GM23338 (cell line): ENCODE data around the gene RBM33.

Experiments
- CREB1 ChIP-seq: fragments of 250-450 bp; sonication (Bioruptor Pico); IDR thresholded peaks from 2 replicates; pipeline ENCODE4 v1.5.0; 2020; ENCODE audit warnings: low read depth, mild to moderate bottlenecking, moderate library complexity
- CTCF ChIP-seq, 2 experiments: fragments of 200-600 bp in 1 of 2; sonication (generic) in 1 of 2; conservative IDR thresholded peaks; 2 replicates each; pipeline versions ENCODE4 v1.5.1 to v1.6.1; 2016 to 2017; ENCODE audit warnings: antibody characterized with exemption in 2 of 2, low read depth in 2 of 2, mild to moderate bottlenecking in 2 of 2, moderate library complexity in 1 of 2
- ETS1 ChIP-seq: IDR thresholded peaks from 2 replicates; pipeline ENCODE4 v1.6.1; 2016; ENCODE audit warnings: antibody characterized with exemption
- EZH2 ChIP-seq: fragments of 200-600 bp; sonication (generic); IDR thresholded peaks from one replicate; pipeline ENCODE4 v1.8.0; 2017; ENCODE audit warnings: antibody characterized with exemption, mild to moderate bottlenecking, low read depth; ENCODE audit not compliant: unreplicated experiment
- EZH2phosphoT487 ChIP-seq: fragments of 200-600 bp; sonication (generic); IDR thresholded peaks from one replicate; pipeline ENCODE4 v1.8.1; 2018; ENCODE audit warnings: antibody characterized with exemption; ENCODE audit not compliant: unreplicated experiment
- JUNB ChIP-seq: IDR thresholded peaks from one replicate; pipeline ENCODE4 v1.6.1; 2016; ENCODE audit warnings: antibody characterized with exemption; ENCODE audit not compliant: unreplicated experiment
- POLR2AphosphoS5 ChIP-seq: IDR thresholded peaks from 2 replicates; pipeline ENCODE4 v1.6.1; 2016; ENCODE audit warnings: antibody characterized with exemption, low read depth
- REST ChIP-seq: IDR thresholded peaks from one replicate; pipeline ENCODE4 v1.6.1; 2018; ENCODE audit warnings: antibody characterized with exemption; ENCODE audit not compliant: unreplicated experiment
- STAT1 ChIP-seq: IDR thresholded peaks from one replicate; pipeline ENCODE4 v1.6.1; 2016; ENCODE audit warnings: antibody characterized with exemption; ENCODE audit not compliant: unreplicated experiment
- ZNF114 ChIP-seq: fragments of 250-450 bp; sonication (Bioruptor Pico); IDR thresholded peaks from 2 replicates; pipeline ENCODE4 v1.5.0; 2020; ENCODE audit warnings: mild to moderate bottlenecking, moderate library complexity
- ZNF462 ChIP-seq: fragments of 250-450 bp; sonication (Bioruptor Pico); IDR thresholded peaks from 2 replicates; pipeline ENCODE4 v1.5.0; 2020; ENCODE audit warnings: mild to moderate bottlenecking, moderate library complexity

GRCh38 chr7:155696747-155697146, 52.3 kb downstream of the RBM33 start:
- TF ChIP-seq CTCF (conservative IDR thresholded peaks at IDR 0.05; ENCODE audit: low read depth in 2 of 2): no peak
- no peak for TF ChIP-seq POLR2AphosphoS5
- TF ChIP-seq REST: no peak
- no peak for TF ChIP-seq EZH2
- TF ChIP-seq EZH2phosphoT487: no peak
- no peak for TF ChIP-seq ZNF462 (CRISPR knock-in tag)
- no peak for TF ChIP-seq CREB1 (CRISPR knock-in tag)
- TF ChIP-seq STAT1: no peak
- no peak for TF ChIP-seq ETS1
- TF ChIP-seq JUNB: no peak
- TF ChIP-seq ZNF114 (CRISPR knock-in tag): no peak
